Endothelial cell of umbilical vein (primary cell): ENCODE data around the gene CPNE8.

ENCODE experiments used
- CTCF ChIP-seq, 2 donors: IDR thresholded peaks; 1 replicate in 1 of 2; 2 replicates in 1 of 2; pipeline ENCODE4 v1.5.1; 2011; ENCODE audit warnings: low read length in 2 of 2, mild to moderate bottlenecking in 2 of 2, moderate library complexity in 2 of 2, control low read depth in 1 of 2, inconsistent platforms in 1 of 2, low read depth in 1 of 2; ENCODE audit not compliant: insufficient read depth in 1 of 2; ENCODE audit errors: extremely low read depth in 1 of 2
- EZH2 ChIP-seq: IDR thresholded peaks from 2 replicates; pipeline ENCODE4 v1.6.1; 2012; ENCODE audit warnings: borderline replicate concordance, low read depth, mild to moderate bottlenecking, moderate library complexity, low read length, inconsistent platforms; ENCODE audit not compliant: severe bottlenecking
- GATA2 ChIP-seq: IDR thresholded peaks from 2 replicates; pipeline ENCODE4 v1.7.0; 2011; ENCODE audit warnings: low read depth, mild to moderate bottlenecking, moderate library complexity, mixed read lengths, low read length; ENCODE audit not compliant: insufficient read length, insufficient read depth
- JUN ChIP-seq: IDR thresholded peaks from 2 replicates; pipeline ENCODE4 v1.6.1; 2011; ENCODE audit warnings: borderline replicate concordance, low read depth; ENCODE audit not compliant: insufficient read length, insufficient read depth
- MYC ChIP-seq: IDR thresholded peaks from one replicate; pipeline ENCODE4 v1.6.1; 2011; ENCODE audit warnings: mild to moderate bottlenecking, low read depth, low read length
- POLR2A ChIP-seq: IDR thresholded peaks from 2 replicates; pipeline ENCODE4 v1.6.1; 2012; ENCODE audit warnings: low read depth, mild to moderate bottlenecking, control low read depth, low read length
- POLR2AphosphoS5 ChIP-seq: IDR thresholded peaks from 2 replicates; pipeline ENCODE4 v1.6.1; 2012; ENCODE audit warnings: low read depth, mild to moderate bottlenecking, control low read depth, low read length, moderate library complexity; ENCODE audit not compliant: insufficient read depth

- TF ChIP-seq EZH2 (no peak), CTCF (IDR thresholded peaks at IDR 0.05; ENCODE audit: extremely low read depth in 1 of 2, insufficient read depth in 1 of 2, low read depth in 1 of 2, low read length in 2 of 2) (no peak), POLR2AphosphoS5 (no peak), POLR2A (no peak), MYC (no peak), JUN (no peak), GATA2 (no peak)
Measured at GRCh38 chr12:38646146-38646545, 259.2 kb downstream of the CPNE8 start.
